SU-DHL-6 (cell line): ENCODE measurements around the gene FOXJ2.

Source experiments
- EZH2phosphoT487 ChIP-seq: fragments of 200-600 bp; sonication (generic), shearing (Covaris generic); conservative IDR thresholded peaks from 2 replicates; pipeline ENCODE4 v1.6.1; 2018; ENCODE audit warnings: mild to moderate bottlenecking, antibody characterized with exemption, low read length, moderate library complexity, mixed read lengths
- TF ChIP-seq, protein P1 (sequence below): fragments of 200-600 bp; sonication (generic); IDR thresholded peaks from one replicate; pipeline ENCODE4 v1.5.1; 2017; ENCODE audit warnings: antibody characterized with exemption, mild to moderate bottlenecking, low read length, moderate library complexity; ENCODE audit not compliant: insufficient read depth, poor library complexity, severe bottlenecking

GRCh38 chr12:8034802-8035201 is 2.3 kb downstream of the FOXJ2 start:
- TF ChIP-seq, protein P1, sequence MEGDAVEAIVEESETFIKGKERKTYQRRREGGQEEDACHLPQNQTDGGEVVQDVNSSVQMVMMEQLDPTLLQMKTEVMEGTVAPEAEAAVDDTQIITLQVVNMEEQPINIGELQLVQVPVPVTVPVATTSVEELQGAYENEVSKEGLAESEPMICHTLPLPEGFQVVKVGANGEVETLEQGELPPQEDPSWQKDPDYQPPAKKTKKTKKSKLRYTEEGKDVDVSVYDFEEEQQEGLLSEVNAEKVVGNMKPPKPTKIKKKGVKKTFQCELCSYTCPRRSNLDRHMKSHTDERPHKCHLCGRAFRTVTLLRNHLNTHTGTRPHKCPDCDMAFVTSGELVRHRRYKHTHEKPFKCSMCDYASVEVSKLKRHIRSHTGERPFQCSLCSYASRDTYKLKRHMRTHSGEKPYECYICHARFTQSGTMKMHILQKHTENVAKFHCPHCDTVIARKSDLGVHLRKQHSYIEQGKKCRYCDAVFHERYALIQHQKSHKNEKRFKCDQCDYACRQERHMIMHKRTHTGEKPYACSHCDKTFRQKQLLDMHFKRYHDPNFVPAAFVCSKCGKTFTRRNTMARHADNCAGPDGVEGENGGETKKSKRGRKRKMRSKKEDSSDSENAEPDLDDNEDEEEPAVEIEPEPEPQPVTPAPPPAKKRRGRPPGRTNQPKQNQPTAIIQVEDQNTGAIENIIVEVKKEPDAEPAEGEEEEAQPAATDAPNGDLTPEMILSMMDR: no peak
- TF ChIP-seq EZH2phosphoT487: no peak
